ENCODE measurements around the gene EFR3B. TPM values are rescaled to one million over a fixed set of nuclear protein-coding genes. Genes with fewer than 3 reads are reported as not detected.
"Not testable (repeated sequence)": the region's sequence is repeated elsewhere in the genome, so short reads cannot be mapped to it uniquely, and the experiment has no call there.

Gene EFR3B
- total RNA-seq, 1 donor from 2014 or later: 14.7 TPM

DNA sequence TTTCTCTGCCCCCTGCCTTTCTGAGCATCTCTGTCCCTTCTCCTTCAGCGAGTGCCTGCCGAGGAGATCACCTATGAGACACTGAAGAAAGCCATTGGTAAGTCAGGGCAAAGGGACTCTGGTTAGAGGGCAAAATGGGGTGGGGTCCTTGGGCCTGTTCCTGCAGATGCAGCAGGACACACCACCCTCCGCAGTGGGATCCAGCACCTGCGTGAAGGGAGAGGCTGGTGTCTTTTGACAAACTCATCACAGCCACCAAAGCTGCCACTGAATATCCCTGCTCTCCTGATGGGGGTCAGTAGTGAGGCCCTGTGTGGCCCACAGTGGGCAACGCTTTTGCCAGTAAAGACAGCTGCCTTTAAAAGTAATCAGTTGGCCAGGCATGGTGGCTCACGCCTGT is 107.8 kb downstream of the EFR3B start:
- Histone ChIP-seq H3K9ac (ENCODE audit: low read length) (no peak overlapping the region), H3K9me3 (ENCODE audit: insufficient read depth, low read depth, low read length) (no peaks in the 10 kb centered on the region), H3K79me2 (ENCODE audit: insufficient read depth, low read length) (no peaks in the 10 kb centered on the region), H3K4me1 (ENCODE audit: insufficient read depth, low read length) (no peaks in the 10 kb centered on the region), H2AFZ (ENCODE audit: low read depth, low read length) (no peak overlapping the region), H3K4me3 (ENCODE audit: insufficient read depth, low read depth, low read length) (no peak overlapping the region), H3K27ac (ENCODE audit: low read depth, low read length) (no peak overlapping the region), H4K20me1 (ENCODE audit: insufficient read depth, low read length) (no peaks in the 10 kb centered on the region), H3K27me3 (ENCODE audit: insufficient read depth, low read length) (no peaks in the 10 kb centered on the region), H3K4me2 (ENCODE audit: low read length) (no peak overlapping the region), H3K36me3 (ENCODE audit: insufficient read depth, low read length) (no peaks in the 10 kb centered on the region)
- Mint-ChIP-seq H3K36me3 (ENCODE audit: low read depth, unreplicated experiment) (peaks cover 31% of the 10 kb centered on the region), H3K4me3 (ENCODE audit: unreplicated experiment) (no peak overlapping the region), H3K27me3 (ENCODE audit: low read depth, unreplicated experiment) (no peaks in the 10 kb centered on the region), H3K27ac (ENCODE audit: unreplicated experiment) (no peak overlapping the region), H3K4me1 (ENCODE audit: low read depth, unreplicated experiment) (no peaks in the 10 kb centered on the region), H3K9me3 (ENCODE audit: unreplicated experiment) (no peaks in the 10 kb centered on the region)
- FAIRE-seq: no peak
- no peak for DNase-seq (ENCODE audit: low read depth)
- no peak for TF ChIP-seq EZH2 (IDR thresholded peaks at IDR 0.05; ENCODE audit: insufficient read depth, low read length)
- TF ChIP-seq, protein P1, sequence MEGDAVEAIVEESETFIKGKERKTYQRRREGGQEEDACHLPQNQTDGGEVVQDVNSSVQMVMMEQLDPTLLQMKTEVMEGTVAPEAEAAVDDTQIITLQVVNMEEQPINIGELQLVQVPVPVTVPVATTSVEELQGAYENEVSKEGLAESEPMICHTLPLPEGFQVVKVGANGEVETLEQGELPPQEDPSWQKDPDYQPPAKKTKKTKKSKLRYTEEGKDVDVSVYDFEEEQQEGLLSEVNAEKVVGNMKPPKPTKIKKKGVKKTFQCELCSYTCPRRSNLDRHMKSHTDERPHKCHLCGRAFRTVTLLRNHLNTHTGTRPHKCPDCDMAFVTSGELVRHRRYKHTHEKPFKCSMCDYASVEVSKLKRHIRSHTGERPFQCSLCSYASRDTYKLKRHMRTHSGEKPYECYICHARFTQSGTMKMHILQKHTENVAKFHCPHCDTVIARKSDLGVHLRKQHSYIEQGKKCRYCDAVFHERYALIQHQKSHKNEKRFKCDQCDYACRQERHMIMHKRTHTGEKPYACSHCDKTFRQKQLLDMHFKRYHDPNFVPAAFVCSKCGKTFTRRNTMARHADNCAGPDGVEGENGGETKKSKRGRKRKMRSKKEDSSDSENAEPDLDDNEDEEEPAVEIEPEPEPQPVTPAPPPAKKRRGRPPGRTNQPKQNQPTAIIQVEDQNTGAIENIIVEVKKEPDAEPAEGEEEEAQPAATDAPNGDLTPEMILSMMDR (IDR thresholded peaks at IDR 0.05; ENCODE audit: insufficient read depth, low read depth, low read length): no peak

DNA sequence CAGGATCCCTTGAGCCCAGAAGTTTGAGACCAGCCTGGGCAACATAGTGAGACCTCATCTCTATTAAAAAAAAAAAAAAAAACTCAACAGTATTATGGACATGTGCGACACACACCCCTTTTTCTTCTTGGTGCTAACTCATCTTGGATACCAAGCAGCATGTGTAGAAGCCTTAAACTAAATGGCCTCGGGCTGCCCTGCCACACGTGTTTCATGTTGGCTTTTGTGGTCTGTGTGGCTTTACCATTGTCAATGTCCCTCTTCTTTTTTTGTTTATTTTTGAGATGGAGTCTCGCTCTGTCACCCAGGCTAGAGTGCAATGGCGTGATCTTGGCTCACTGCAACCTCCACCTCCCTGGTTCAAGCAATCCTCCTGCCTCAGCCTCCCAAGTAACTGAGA is 109.1 kb downstream of the EFR3B start:
- H3K36me3 Mint-ChIP-seq (ENCODE audit: low read depth, unreplicated experiment): peaks cover 33% of the 10 kb centered on the region
- not testable (repeated sequence) for H3K9ac ChIP-seq (ENCODE audit: low read length); H3K27me3 ChIP-seq (ENCODE audit: insufficient read depth, low read length); H3K9me3 Mint-ChIP-seq (ENCODE audit: unreplicated experiment); H3K4me1 Mint-ChIP-seq (ENCODE audit: low read depth, unreplicated experiment); H3K4me3 ChIP-seq (ENCODE audit: insufficient read depth, low read depth, low read length); H3K4me3 Mint-ChIP-seq (ENCODE audit: unreplicated experiment); H4K20me1 ChIP-seq (ENCODE audit: insufficient read depth, low read length); DNase-seq (ENCODE audit: low read depth); FAIRE-seq; H3K4me2 ChIP-seq (ENCODE audit: low read length); H2AFZ ChIP-seq (ENCODE audit: low read depth, low read length); H3K27ac ChIP-seq (ENCODE audit: low read depth, low read length); H3K4me1 ChIP-seq (ENCODE audit: insufficient read depth, low read length); H3K27ac Mint-ChIP-seq (ENCODE audit: unreplicated experiment); H3K36me3 ChIP-seq (ENCODE audit: insufficient read depth, low read length); H3K79me2 ChIP-seq (ENCODE audit: insufficient read depth, low read length); H3K9me3 ChIP-seq (ENCODE audit: insufficient read depth, low read depth, low read length); H3K27me3 Mint-ChIP-seq (ENCODE audit: low read depth, unreplicated experiment)

DNA sequence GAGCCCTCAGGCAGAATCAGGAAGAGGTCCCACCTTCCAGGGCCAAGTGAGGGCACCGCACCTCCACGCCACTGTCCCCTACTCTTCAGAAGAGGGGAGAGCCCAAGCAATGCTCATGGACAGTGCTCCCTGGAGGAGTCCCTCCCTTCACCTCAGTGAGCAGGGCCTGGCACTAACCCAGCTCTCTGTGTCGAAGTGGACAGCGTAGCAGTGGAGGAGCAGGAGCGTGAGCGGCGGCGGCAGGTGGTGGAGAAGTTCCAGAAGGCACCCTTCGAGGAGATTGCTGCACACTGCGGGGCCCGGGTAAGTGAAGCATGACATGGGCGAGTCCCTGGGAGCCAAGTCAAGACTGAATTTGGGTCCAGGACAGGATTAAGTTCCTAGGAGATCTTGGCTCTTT is 109.8 kb downstream of the EFR3B start:
- FAIRE-seq (no peak), DNase-seq (ENCODE audit: low read depth) (no peak)
- H3K9me3 Mint-ChIP-seq (ENCODE audit: unreplicated experiment): no peaks in the 10 kb centered on the region
- Histone ChIP-seq H3K9me3 (ENCODE audit: insufficient read depth, low read depth, low read length) (no peaks in the 10 kb centered on the region), H4K20me1 (ENCODE audit: insufficient read depth, low read length) (no peaks in the 10 kb centered on the region), H3K4me3 (ENCODE audit: insufficient read depth, low read depth, low read length) (no peak overlapping the region), H2AFZ (ENCODE audit: low read depth, low read length) (no peak overlapping the region), H3K79me2 (ENCODE audit: insufficient read depth, low read length) (no peaks in the 10 kb centered on the region), H3K4me2 (ENCODE audit: low read length) (no peak overlapping the region), H3K4me1 (ENCODE audit: insufficient read depth, low read length) (no peaks in the 10 kb centered on the region), H3K27me3 (ENCODE audit: insufficient read depth, low read length) (no peaks in the 10 kb centered on the region), H3K36me3 (ENCODE audit: insufficient read depth, low read length) (no peaks in the 10 kb centered on the region), H3K9ac (ENCODE audit: low read length) (no peak overlapping the region), H3K27ac (ENCODE audit: low read depth, low read length) (no peak overlapping the region)
- peaks cover 29% of the 10 kb centered on the region for H3K36me3 Mint-ChIP-seq (ENCODE audit: low read depth, unreplicated experiment)
- no peak for TF ChIP-seq EZH2 (IDR thresholded peaks at IDR 0.05; ENCODE audit: insufficient read depth, low read length)
- TF ChIP-seq, protein P1 (IDR thresholded peaks at IDR 0.05; ENCODE audit: insufficient read depth, low read depth, low read length): no peak
- H3K4me1 Mint-ChIP-seq (ENCODE audit: low read depth, unreplicated experiment): no peaks in the 10 kb centered on the region
- H3K27me3 Mint-ChIP-seq (ENCODE audit: low read depth, unreplicated experiment): peaks cover 5% of the 10 kb centered on the region
- H3K4me3 Mint-ChIP-seq (ENCODE audit: unreplicated experiment): no peak overlapping the region
- no peak overlapping the region for H3K27ac Mint-ChIP-seq (ENCODE audit: unreplicated experiment)
